ENCODE measurements around the gene TMEM109. TPM values are rescaled to one million over a fixed set of nuclear protein-coding genes. Genes with fewer than 3 reads are reported as not detected.

TMEM109 gene
- total and polyA plus RNA-seq, 2 of the 4 experiments (the other 2 are of a cell fraction) = 15.1 to 69.7 TPM

GRCh38 chr11:60912851-60913528 lies 968 bp upstream of the TMEM109 start (continued):
- TF ChIP-seq, protein P1, sequence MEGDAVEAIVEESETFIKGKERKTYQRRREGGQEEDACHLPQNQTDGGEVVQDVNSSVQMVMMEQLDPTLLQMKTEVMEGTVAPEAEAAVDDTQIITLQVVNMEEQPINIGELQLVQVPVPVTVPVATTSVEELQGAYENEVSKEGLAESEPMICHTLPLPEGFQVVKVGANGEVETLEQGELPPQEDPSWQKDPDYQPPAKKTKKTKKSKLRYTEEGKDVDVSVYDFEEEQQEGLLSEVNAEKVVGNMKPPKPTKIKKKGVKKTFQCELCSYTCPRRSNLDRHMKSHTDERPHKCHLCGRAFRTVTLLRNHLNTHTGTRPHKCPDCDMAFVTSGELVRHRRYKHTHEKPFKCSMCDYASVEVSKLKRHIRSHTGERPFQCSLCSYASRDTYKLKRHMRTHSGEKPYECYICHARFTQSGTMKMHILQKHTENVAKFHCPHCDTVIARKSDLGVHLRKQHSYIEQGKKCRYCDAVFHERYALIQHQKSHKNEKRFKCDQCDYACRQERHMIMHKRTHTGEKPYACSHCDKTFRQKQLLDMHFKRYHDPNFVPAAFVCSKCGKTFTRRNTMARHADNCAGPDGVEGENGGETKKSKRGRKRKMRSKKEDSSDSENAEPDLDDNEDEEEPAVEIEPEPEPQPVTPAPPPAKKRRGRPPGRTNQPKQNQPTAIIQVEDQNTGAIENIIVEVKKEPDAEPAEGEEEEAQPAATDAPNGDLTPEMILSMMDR (conservative IDR thresholded peaks at IDR 0.05; ENCODE audit: low read depth, low read length) = no peak
